ENCODE measurements around the gene PRKCB.
"Not testable (repeated sequence)": the region's sequence is repeated elsewhere in the genome, so short reads cannot be mapped to it uniquely, and the experiment has no call there.

PRKCB gene

GRCh38 chr16:24010440-24011089 is 174.8 kb downstream of the PRKCB start:
- Mint-ChIP-seq H3K4me1 (ENCODE audit: low read depth) (peaks cover 57% of the 10 kb centered on the region), H3K27ac (no peak overlapping the region), H3K36me3 (ENCODE audit: low read depth) (peaks cover 8% of the 10 kb centered on the region), H3K4me3 (no peak overlapping the region), H3K27me3 (no peaks in the 10 kb centered on the region), H3K9me3 (no peaks in the 10 kb centered on the region)
- DNase-seq: peak; percentile 80

- Mint-ChIP-seq H3K4me3 (no peak overlapping the region), H3K9me3 (no peaks in the 10 kb centered on the region), H3K27me3 (no peaks in the 10 kb centered on the region), H3K4me1 (ENCODE audit: low read depth) (peaks cover 55% of the 10 kb centered on the region), H3K27ac (no peak overlapping the region), H3K36me3 (ENCODE audit: low read depth) (peaks cover 5% of the 10 kb centered on the region)
- no peak for DNase-seq
Measured at GRCh38 chr16:24011237-24011636, 175.5 kb downstream of the PRKCB start.

GRCh38 chr16:24013054-24013636 is 177.4 kb downstream of the PRKCB start:
- Mint-ChIP-seq H3K36me3 (ENCODE audit: low read depth) (peaks cover 5% of the 10 kb centered on the region), H3K4me3 (no peak overlapping the region), H3K27ac (peak overlapping the region; percentile 91), H3K4me1 (ENCODE audit: low read depth) (peaks cover 60% of the 10 kb centered on the region), H3K9me3 (no peaks in the 10 kb centered on the region), H3K27me3 (no peaks in the 10 kb centered on the region)
- no peak for DNase-seq

GRCh38 chr16:24013864-24014645 is 178.3 kb downstream of the PRKCB start:
- Mint-ChIP-seq H3K27ac (peak overlapping the region; percentile 91), H3K36me3 (ENCODE audit: low read depth) (peaks cover 6% of the 10 kb centered on the region), H3K9me3 (no peaks in the 10 kb centered on the region), H3K4me1 (ENCODE audit: low read depth) (peaks cover 55% of the 10 kb centered on the region), H3K4me3 (peak overlapping the region; percentile 44), H3K27me3 (no peaks in the 10 kb centered on the region)
- DNase-seq: peak; percentile 66

GRCh38 chr16:24014955-24015354 is 179.2 kb downstream of the PRKCB start:
- Mint-ChIP-seq H3K4me1 (ENCODE audit: low read depth) (peaks cover 52% of the 10 kb centered on the region), H3K27ac (peak overlapping the region; percentile 77)
- H3K27me3 Mint-ChIP-seq; DNase-seq; H3K4me3 Mint-ChIP-seq; H3K36me3 Mint-ChIP-seq (ENCODE audit: low read depth); H3K9me3 Mint-ChIP-seq: not testable (repeated sequence)

GRCh38 chr16:24015923-24016322 is 180.1 kb downstream of the PRKCB start:
- Mint-ChIP-seq H3K27me3 (no peaks in the 10 kb centered on the region), H3K9me3 (no peaks in the 10 kb centered on the region), H3K36me3 (ENCODE audit: low read depth) (peaks cover 5% of the 10 kb centered on the region), H3K27ac (peak overlapping the region; percentile 1), H3K4me3 (no peak overlapping the region), H3K4me1 (ENCODE audit: low read depth) (peaks cover 50% of the 10 kb centered on the region)
- DNase-seq: no peak

GRCh38 chr16:24018485-24018884 is 182.7 kb downstream of the PRKCB start:
- peaks cover 5% of the 10 kb centered on the region for H3K36me3 Mint-ChIP-seq (ENCODE audit: low read depth)
- no peaks in the 10 kb centered on the region for H3K9me3 Mint-ChIP-seq
- H3K4me3 Mint-ChIP-seq: no peak overlapping the region
- H3K4me1 Mint-ChIP-seq (ENCODE audit: low read depth): peaks cover 57% of the 10 kb centered on the region
- DNase-seq: no peak
- H3K27me3 Mint-ChIP-seq: no peaks in the 10 kb centered on the region
- H3K27ac Mint-ChIP-seq: no peak overlapping the region

- no peak for DNase-seq
- Mint-ChIP-seq H3K27ac (peak overlapping the region; percentile 5), H3K4me3 (no peak overlapping the region), H3K9me3 (no peaks in the 10 kb centered on the region), H3K36me3 (ENCODE audit: low read depth) (peaks cover 3% of the 10 kb centered on the region), H3K27me3 (no peaks in the 10 kb centered on the region), H3K4me1 (ENCODE audit: low read depth) (peaks cover 29% of the 10 kb centered on the region)
Measured at GRCh38 chr16:24022797-24023196, 187.0 kb downstream of the PRKCB start.

- Mint-ChIP-seq H3K36me3 (ENCODE audit: low read depth) (peaks cover 2% of the 10 kb centered on the region), H3K9me3 (no peaks in the 10 kb centered on the region), H3K4me1 (ENCODE audit: low read depth) (peaks cover 28% of the 10 kb centered on the region), H3K27ac (no peak overlapping the region), H3K4me3 (no peak overlapping the region), H3K27me3 (no peaks in the 10 kb centered on the region)
- DNase-seq: no peak
Measured at GRCh38 chr16:24023621-24024020, 187.8 kb downstream of the PRKCB start.

GRCh38 chr16:24024971-24025370 is 189.2 kb downstream of the PRKCB start:
- Mint-ChIP-seq H3K36me3 (ENCODE audit: low read depth) (peaks cover 5% of the 10 kb centered on the region), H3K4me1 (ENCODE audit: low read depth) (peaks cover 28% of the 10 kb centered on the region), H3K9me3 (no peaks in the 10 kb centered on the region), H3K4me3 (no peak overlapping the region), H3K27me3 (no peaks in the 10 kb centered on the region), H3K27ac (no peak overlapping the region)
- DNase-seq: no peak

GRCh38 chr16:24027466-24027865 is 191.7 kb downstream of the PRKCB start:
- Mint-ChIP-seq H3K27me3 (no peaks in the 10 kb centered on the region), H3K36me3 (ENCODE audit: low read depth) (peaks cover 19% of the 10 kb centered on the region), H3K9me3 (no peaks in the 10 kb centered on the region), H3K4me3 (no peak overlapping the region), H3K4me1 (ENCODE audit: low read depth) (peaks cover 32% of the 10 kb centered on the region), H3K27ac (no peak overlapping the region)
- DNase-seq: no peak

- peaks cover 38% of the 10 kb centered on the region for H3K36me3 Mint-ChIP-seq (ENCODE audit: low read depth)
- not testable (repeated sequence) for H3K27me3 Mint-ChIP-seq, H3K27ac Mint-ChIP-seq, H3K9me3 Mint-ChIP-seq, H3K4me3 Mint-ChIP-seq, DNase-seq
- H3K4me1 Mint-ChIP-seq (ENCODE audit: low read depth): peaks cover 46% of the 10 kb centered on the region
Measured at GRCh38 chr16:24029841-24030240, 194.1 kb downstream of the PRKCB start.

- Mint-ChIP-seq H3K4me3 (no peak overlapping the region), H3K9me3 (no peaks in the 10 kb centered on the region), H3K4me1 (ENCODE audit: low read depth) (peaks cover 55% of the 10 kb centered on the region), H3K36me3 (ENCODE audit: low read depth) (peaks cover 62% of the 10 kb centered on the region), H3K27ac (peak overlapping the region; percentile 54), H3K27me3 (no peaks in the 10 kb centered on the region)
- DNase-seq: peak; percentile 46
Measured at GRCh38 chr16:24035127-24035842, 199.5 kb downstream of the PRKCB start.

- no peaks in the 10 kb centered on the region for H3K9me3 Mint-ChIP-seq
- no peak overlapping the region for H3K4me3 Mint-ChIP-seq
- no peaks in the 10 kb centered on the region for H3K27me3 Mint-ChIP-seq
- no peak for DNase-seq
- H3K36me3 Mint-ChIP-seq (ENCODE audit: low read depth): peaks cover 66% of the 10 kb centered on the region
- H3K4me1 Mint-ChIP-seq (ENCODE audit: low read depth): peaks cover 49% of the 10 kb centered on the region
- H3K27ac Mint-ChIP-seq: no peak overlapping the region
Measured at GRCh38 chr16:24036038-24036543, 200.3 kb downstream of the PRKCB start.
